GM19193 (cell line): Measurements from ENCODE around the gene ZBTB16.

Source experiments
- POLR2A ChIP-seq: IDR thresholded peaks from 4 replicates; pipeline ENCODE4 v1.6.1; 2011; ENCODE audit not compliant: insufficient read depth, insufficient read length; ENCODE audit errors: extremely low read depth

The ZBTB16 gene

DNA sequence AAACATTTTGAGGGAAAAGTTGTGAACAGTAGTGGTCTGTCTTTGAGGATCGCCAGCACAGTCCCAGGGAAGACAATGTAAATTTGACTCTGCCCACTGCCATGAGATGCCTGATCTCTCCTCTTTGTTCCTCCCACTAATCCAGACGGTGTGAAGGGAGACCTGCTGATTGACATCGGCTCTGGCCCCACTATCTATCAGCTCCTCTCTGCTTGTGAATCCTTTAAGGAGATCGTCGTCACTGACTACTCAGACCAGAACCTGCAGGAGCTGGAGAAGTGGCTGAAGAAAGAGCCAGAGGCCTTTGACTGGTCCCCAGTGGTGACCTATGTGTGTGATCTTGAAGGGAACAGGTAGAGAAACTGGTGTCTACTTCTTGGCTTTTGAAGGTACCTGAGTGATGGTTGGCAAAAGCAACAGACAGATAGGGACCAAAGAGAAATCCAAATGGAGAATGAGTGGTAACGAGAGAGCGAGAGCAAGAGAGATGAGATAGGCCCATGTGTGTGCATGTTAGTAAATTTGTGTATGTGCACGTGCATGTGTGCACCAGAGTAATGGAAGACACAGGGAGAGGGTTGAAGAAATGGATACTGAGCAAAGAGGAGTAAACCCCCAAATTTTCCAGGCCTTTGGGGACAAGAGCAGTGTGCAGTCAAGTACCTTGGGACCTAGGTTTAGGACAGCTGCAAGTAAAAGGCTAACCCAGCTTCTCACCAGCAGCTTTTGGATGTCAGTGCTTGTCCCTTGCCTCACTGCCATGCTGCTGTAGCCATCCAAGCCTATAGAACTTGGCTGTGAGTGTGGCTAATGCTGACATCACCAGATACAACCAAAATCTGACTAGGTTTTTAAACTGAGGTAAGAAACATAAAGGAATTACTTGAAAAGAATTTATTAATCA is 238.5 kb downstream of the ZBTB16 start:
- no peak for TF ChIP-seq POLR2A

DNA sequence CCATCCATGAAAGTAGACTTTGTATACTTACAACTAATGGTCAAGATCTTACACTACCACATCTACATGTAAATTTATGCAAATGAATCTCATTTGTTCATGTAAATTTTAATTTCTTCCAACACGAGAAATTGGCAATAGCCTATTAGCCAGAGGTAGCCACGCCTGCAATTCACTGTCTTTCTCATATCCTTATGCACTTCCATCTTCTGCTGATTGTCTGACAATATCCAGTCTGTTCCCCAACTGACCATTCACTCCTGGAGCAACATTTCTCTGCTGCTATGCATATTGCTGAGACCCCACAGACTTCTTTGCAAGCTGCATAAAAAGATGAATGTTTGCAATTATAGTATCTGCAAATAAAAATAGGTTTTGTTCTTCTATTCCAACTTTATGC is 239.2 kb downstream of the ZBTB16 start:
- no peak for TF ChIP-seq POLR2A
